ENCODE data around the gene LARGE1.

The LARGE1 gene

GRCh38 chr22:33600595-33600994 lies 319.7 kb downstream of the LARGE1 start:
- Histone ChIP-seq H3K79me2 (ENCODE audit: insufficient read depth, low read length) (no peaks in the 10 kb centered on the region), H4K20me1 (ENCODE audit: insufficient read depth, low read length) (no peaks in the 10 kb centered on the region), H3F3A (ENCODE audit: insufficient read depth, low read length) (no peaks in the 10 kb centered on the region), H3K27me3 (ENCODE audit: insufficient read depth, low read length) (no peaks in the 10 kb centered on the region), H2AFZ (ENCODE audit: low read length) (no peak overlapping the region), H3K9ac (ENCODE audit: low read length) (no peak overlapping the region), H3K4me3 (ENCODE audit: low read depth, low read length, poor library complexity, severe bottlenecking) (no peak overlapping the region), H3K27ac (ENCODE audit: low read depth, low read length, poor library complexity, severe bottlenecking) (no peak overlapping the region), H3K4me1 (ENCODE audit: insufficient read depth, low read length, severe bottlenecking) (no peaks in the 10 kb centered on the region), H3K36me3 (ENCODE audit: insufficient read depth, low read length) (no peaks in the 10 kb centered on the region), H3K4me2 (ENCODE audit: low read length) (no peak overlapping the region), H3K9me3 (ENCODE audit: low read length) (no peaks in the 10 kb centered on the region), H3K9me2 (ENCODE audit: low read depth, low read length) (no peaks in the 10 kb centered on the region)
- TF ChIP-seq CTCF (IDR thresholded peaks at IDR 0.05; ENCODE audit: low read length) = no peak
- no peak for TF ChIP-seq EZH2 (IDR thresholded peaks at IDR 0.05; ENCODE audit: borderline replicate concordance, low read length)

GRCh38 chr22:33600113-33600512 lies 320.2 kb downstream of the LARGE1 start:
- H3K4me3 ChIP-seq (ENCODE audit: low read depth, low read length, poor library complexity, severe bottlenecking) = no peak overlapping the region
- no peak overlapping the region for H2AFZ ChIP-seq (ENCODE audit: low read length)
- TF ChIP-seq CTCF (IDR thresholded peaks at IDR 0.05; ENCODE audit: low read length) = no peak
- H3K27ac ChIP-seq (ENCODE audit: low read depth, low read length, poor library complexity, severe bottlenecking) = no peak overlapping the region
- H3K36me3 ChIP-seq (ENCODE audit: insufficient read depth, low read length) = no peaks in the 10 kb centered on the region
- no peak overlapping the region for H3K4me2 ChIP-seq (ENCODE audit: low read length)
- H3K4me1 ChIP-seq (ENCODE audit: insufficient read depth, low read length, severe bottlenecking) = no peaks in the 10 kb centered on the region
- H4K20me1 ChIP-seq (ENCODE audit: insufficient read depth, low read length) = no peaks in the 10 kb centered on the region
- no peaks in the 10 kb centered on the region for H3F3A ChIP-seq (ENCODE audit: insufficient read depth, low read length)
- H3K9ac ChIP-seq (ENCODE audit: low read length) = no peak overlapping the region
- H3K79me2 ChIP-seq (ENCODE audit: insufficient read depth, low read length) = no peaks in the 10 kb centered on the region
- H3K9me2 ChIP-seq (ENCODE audit: low read depth, low read length) = no peaks in the 10 kb centered on the region
- no peaks in the 10 kb centered on the region for H3K9me3 ChIP-seq (ENCODE audit: low read length)
- H3K27me3 ChIP-seq (ENCODE audit: insufficient read depth, low read length) = no peaks in the 10 kb centered on the region

- H3K27me3 ChIP-seq (ENCODE audit: insufficient read depth, low read length) = no peaks in the 10 kb centered on the region
- H4K20me1 ChIP-seq (ENCODE audit: insufficient read depth, low read length) = no peaks in the 10 kb centered on the region
- no peak overlapping the region for H3K27ac ChIP-seq (ENCODE audit: low read depth, low read length, poor library complexity, severe bottlenecking)
- H3K4me1 ChIP-seq (ENCODE audit: insufficient read depth, low read length, severe bottlenecking) = no peaks in the 10 kb centered on the region
- H3K4me2 ChIP-seq (ENCODE audit: low read length) = no peak overlapping the region
- H3K4me3 ChIP-seq (ENCODE audit: low read depth, low read length, poor library complexity, severe bottlenecking) = no peak overlapping the region
- no peak overlapping the region for H3K9ac ChIP-seq (ENCODE audit: low read length)
- no peaks in the 10 kb centered on the region for H3F3A ChIP-seq (ENCODE audit: insufficient read depth, low read length)
- H3K9me2 ChIP-seq (ENCODE audit: low read depth, low read length) = no peaks in the 10 kb centered on the region
- TF ChIP-seq CTCF (IDR thresholded peaks at IDR 0.05; ENCODE audit: low read length) (no peak), EZH2 (IDR thresholded peaks at IDR 0.05; ENCODE audit: borderline replicate concordance, low read length) (no peak)
- no peaks in the 10 kb centered on the region for H3K79me2 ChIP-seq (ENCODE audit: insufficient read depth, low read length)
- H3K9me3 ChIP-seq (ENCODE audit: low read length) = no peaks in the 10 kb centered on the region
- no peaks in the 10 kb centered on the region for H3K36me3 ChIP-seq (ENCODE audit: insufficient read depth, low read length)
- no peak overlapping the region for H2AFZ ChIP-seq (ENCODE audit: low read length)
Measured at GRCh38 chr22:33599596-33599995, 320.7 kb downstream of the LARGE1 start.
